Caco-2 (cell line): Measurements from ENCODE around the gene RXRA. TPM values are rescaled to one million over a fixed set of nuclear protein-coding genes. Genes with fewer than 3 reads are reported as not detected.

ENCODE experiments used
- BruUV-seq: library from RNA; stranded (reverse); fragments of 400-500 nt; replicated peaks from 2 replicates; lab custom pipeline; 2021; lab: Mats Ljungman, UMichigan
- CTCF ChIA-PET: fragments of 300-600 bp; sonication (Branson Sonifier 250); formaldehyde crosslinking; loops from one replicate; lab custom pipeline; 2022; ENCODE audit warnings: antibody characterized with exemption; lab: Charles Lee
- POLR2A ChIA-PET: fragments of 300-600 bp; sonication (Branson Sonifier 250); formaldehyde crosslinking; loops from one replicate; lab custom pipeline; 2022; ENCODE audit warnings: antibody characterized with exemption; lab: Charles Lee
- DNase-seq, 2 experiments: peaks; one replicate each; pipeline versions ENCODE4 v3.0.0 to v3.0.0-alpha.2; 2020 to 2022
- H3K27me3 ChIP-seq: replicated peaks from 2 replicates; pipeline ENCODE4 v1.6.0; 2011; ENCODE audit warnings: low read length; ENCODE audit not compliant: control insufficient read depth, insufficient read depth
- H3K36me3 ChIP-seq: 2 replicates; pipeline ENCODE4 v1.5.1; 2011; ENCODE audit warnings: low read length; ENCODE audit not compliant: control insufficient read depth, insufficient read depth
- H3K4me1 ChIP-seq: fragments of 250-450 bp; sonication (Bioruptor Pico); 2 replicates; pipeline ENCODE4 v1.5.1; 2020; ENCODE audit warnings: mild to moderate bottlenecking
- H3K4me3 ChIP-seq: 2 replicates; pipeline ENCODE4 v1.5.1; 2011; ENCODE audit warnings: low read depth, mild to moderate bottlenecking, control low read depth, low read length
- H3K9me3 ChIP-seq: fragments of 250-450 bp; sonication (Bioruptor Pico); 2 replicates; pipeline ENCODE4 v1.5.1; 2020; ENCODE audit warnings: mild to moderate bottlenecking, moderate library complexity
- H3K27ac Mint-ChIP-seq: one replicate; pipeline ENCODE4 v1.8.0; 2022; ENCODE audit warnings: mixed read lengths; ENCODE audit not compliant: unreplicated experiment
- H3K27me3 Mint-ChIP-seq: one replicate; pipeline ENCODE4 v1.8.0; 2022; ENCODE audit warnings: mixed read lengths; ENCODE audit not compliant: insufficient read depth, unreplicated experiment
- H3K36me3 Mint-ChIP-seq: one replicate; pipeline ENCODE4 v1.8.0; 2022; ENCODE audit warnings: mild to moderate bottlenecking, mixed read lengths; ENCODE audit not compliant: insufficient read depth, unreplicated experiment
- H3K4me1 Mint-ChIP-seq: one replicate; pipeline ENCODE4 v1.8.0; 2022; ENCODE audit warnings: low read depth, mixed read lengths; ENCODE audit not compliant: unreplicated experiment
- H3K4me3 Mint-ChIP-seq: one replicate; pipeline ENCODE4 v1.8.0; 2022; ENCODE audit warnings: mild to moderate bottlenecking, moderate library complexity, mixed read lengths; ENCODE audit not compliant: unreplicated experiment
- H3K9me3 Mint-ChIP-seq: one replicate; pipeline ENCODE4 v1.8.0; 2022; ENCODE audit warnings: mixed read lengths; ENCODE audit not compliant: unreplicated experiment
- intact Hi-C: fragments of 100-400 bp; cut with micrococcal nuclease; formaldehyde crosslinking; loops from one replicate; pipeline ENCODE4 v1.10.0; 2022; ENCODE audit not compliant: unreplicated experiment
- total RNA-seq: library from RNA; stranded (reverse); gene quantifications from 2 replicates; pipeline ENCODE4 v1.2.3, GENCODE V29; 2022
- TF ChIP-seq, protein P1 (sequence below), 2 experiments: fragments of 200-600 bp in 1 of 2; IDR thresholded peaks; 1 replicate in 1 of 2; 2 replicates in 1 of 2; pipeline versions ENCODE4 v1.5.1 to v1.8.0; 2011 to 2022; ENCODE audit warnings: antibody characterized with exemption in 1 of 2, control low read depth in 1 of 2, inconsistent platforms in 1 of 2, low read depth in 1 of 2, low read length in 1 of 2, mild to moderate bottlenecking in 1 of 2, moderate library complexity in 1 of 2; ENCODE audit not compliant: insufficient read depth in 1 of 2, severe bottlenecking in 1 of 2, unreplicated experiment in 1 of 2

Gene RXRA
- total RNA-seq, 1 experiment from 2014 or later, result 69.1 TPM

- no TSS peak for BruUV-seq
Observed at GRCh38 chr9:134442486-134443173, 116.4 kb downstream of the RXRA start.

GRCh38 chr9:134443174-134444037, 117.2 kb downstream of the RXRA start:
- Mint-ChIP-seq H3K27me3 (no peaks in the 10 kb centered on the region), H3K4me3 (no peak overlapping the region), H3K4me1 (no peaks in the 10 kb centered on the region), H3K9me3 (no peaks in the 10 kb centered on the region), H3K36me3 (peaks cover 48% of the 10 kb centered on the region), H3K27ac (no peak overlapping the region)
- intact Hi-C loops, result loop anchor here (5.0 kb wide), 2 partner anchors 116 to 226 kb away; partner anchors contain the start of gene RXRA
- Histone ChIP-seq H3K27me3 (no peaks in the 10 kb centered on the region), H3K36me3 (no peaks in the 10 kb centered on the region), H3K4me1 (0 out of 2 replicates have a peak, but pooled peaks cover 2% of the 10 kb centered on the region), H3K4me3 (no peak overlapping the region), H3K9me3 (peaks cover 2% of the 10 kb centered on the region)
- peak; percentile 84 to 85 for DNase-seq
- CTCF ChIA-PET, result interaction anchor here (0.6 to 2.2 kb wide), 14 partner anchors 8 to 279 kb away, joined by 3 to 46 read pairs (median 4); no protein-coding TSS in a partner anchor
- TF ChIP-seq, protein P1, sequence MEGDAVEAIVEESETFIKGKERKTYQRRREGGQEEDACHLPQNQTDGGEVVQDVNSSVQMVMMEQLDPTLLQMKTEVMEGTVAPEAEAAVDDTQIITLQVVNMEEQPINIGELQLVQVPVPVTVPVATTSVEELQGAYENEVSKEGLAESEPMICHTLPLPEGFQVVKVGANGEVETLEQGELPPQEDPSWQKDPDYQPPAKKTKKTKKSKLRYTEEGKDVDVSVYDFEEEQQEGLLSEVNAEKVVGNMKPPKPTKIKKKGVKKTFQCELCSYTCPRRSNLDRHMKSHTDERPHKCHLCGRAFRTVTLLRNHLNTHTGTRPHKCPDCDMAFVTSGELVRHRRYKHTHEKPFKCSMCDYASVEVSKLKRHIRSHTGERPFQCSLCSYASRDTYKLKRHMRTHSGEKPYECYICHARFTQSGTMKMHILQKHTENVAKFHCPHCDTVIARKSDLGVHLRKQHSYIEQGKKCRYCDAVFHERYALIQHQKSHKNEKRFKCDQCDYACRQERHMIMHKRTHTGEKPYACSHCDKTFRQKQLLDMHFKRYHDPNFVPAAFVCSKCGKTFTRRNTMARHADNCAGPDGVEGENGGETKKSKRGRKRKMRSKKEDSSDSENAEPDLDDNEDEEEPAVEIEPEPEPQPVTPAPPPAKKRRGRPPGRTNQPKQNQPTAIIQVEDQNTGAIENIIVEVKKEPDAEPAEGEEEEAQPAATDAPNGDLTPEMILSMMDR (IDR thresholded peaks at IDR 0.05; ENCODE audit: insufficient read depth in 1 of 2, low read depth in 1 of 2, low read length in 1 of 2, severe bottlenecking in 1 of 2, unreplicated experiment in 1 of 2), result peak; percentile 93 to 97
- POLR2A ChIA-PET, result no interaction called here
- BruUV-seq, result no TSS peak

More at GRCh38 chr9:134442486-134443173, 116.4 kb downstream of the RXRA start:
- Mint-ChIP-seq H3K27me3 (no peaks in the 10 kb centered on the region), H3K36me3 (peaks cover 52% of the 10 kb centered on the region), H3K4me3 (no peak overlapping the region), H3K9me3 (no peaks in the 10 kb centered on the region), H3K27ac (no peak overlapping the region), H3K4me1 (no peaks in the 10 kb centered on the region)
- H3K36me3 ChIP-seq, result no peaks in the 10 kb centered on the region
- H3K27me3 ChIP-seq, result no peaks in the 10 kb centered on the region
- CTCF ChIA-PET, result interaction anchor here (0.6 to 2.2 kb wide), 15 partner anchors 8 to 278 kb away, joined by 3 to 46 read pairs (median 4); no protein-coding TSS in a partner anchor
- no peaks in the 10 kb centered on the region for H3K9me3 ChIP-seq
- POLR2A ChIA-PET, result no interaction called here
- intact Hi-C loops, result loop anchor here (5.0 kb wide), 2 partner anchors 115 to 225 kb away; partner anchors contain the start of gene RXRA
- TF ChIP-seq, protein P1 (IDR thresholded peaks at IDR 0.05; ENCODE audit: insufficient read depth in 1 of 2, low read depth in 1 of 2, low read length in 1 of 2, severe bottlenecking in 1 of 2, unreplicated experiment in 1 of 2), result no peak
- H3K4me1 ChIP-seq, result 0 out of 2 replicates have a peak, but pooled peaks cover 2% of the 10 kb centered on the region
- no peak overlapping the region for H3K4me3 ChIP-seq
- DNase-seq, result peak in 1 of 2 experiments; percentile 30

GRCh38 chr9:134444038-134444315, 117.7 kb downstream of the RXRA start:
- peaks cover 8% of the 10 kb centered on the region for H3K9me3 ChIP-seq
- no peak for DNase-seq
- CTCF ChIA-PET, result interaction anchor here (1.2 kb wide), 2 partner anchors 9 to 115 kb away, joined by 5 read pairs; no protein-coding TSS in a partner anchor
- Mint-ChIP-seq H3K4me3 (no peak overlapping the region), H3K36me3 (peaks cover 48% of the 10 kb centered on the region), H3K9me3 (no peaks in the 10 kb centered on the region), H3K4me1 (no peaks in the 10 kb centered on the region), H3K27ac (no peak overlapping the region), H3K27me3 (no peaks in the 10 kb centered on the region)
- no peaks in the 10 kb centered on the region for H3K27me3 ChIP-seq
- POLR2A ChIA-PET, result no interaction called here
- H3K36me3 ChIP-seq, result no peaks in the 10 kb centered on the region
- no peak overlapping the region for H3K4me3 ChIP-seq
- 0 out of 2 replicates have a peak, but pooled peaks cover 2% of the 10 kb centered on the region for H3K4me1 ChIP-seq
- intact Hi-C loops, result loop anchor here (5.0 kb wide), 2 partner anchors 117 to 227 kb away; partner anchors contain the start of gene RXRA
- BruUV-seq, result no TSS peak
- TF ChIP-seq, protein P1 (IDR thresholded peaks at IDR 0.05; ENCODE audit: insufficient read depth in 1 of 2, low read depth in 1 of 2, low read length in 1 of 2, severe bottlenecking in 1 of 2, unreplicated experiment in 1 of 2), result no peak
